NCI-H1436 (cell line): ENCODE data around the gene TMTC1.
"Not testable (repeated sequence)": the region's sequence is repeated elsewhere in the genome, so short reads cannot be mapped to it uniquely, and the experiment has no call there.

Experiments
- DNase-seq: peaks from one replicate; lab custom pipeline; 2025; lab: John Stamatoyannopoulos, UW

Gene TMTC1

GRCh38 chr12:29667011-29667410 is 116.7 kb downstream of the TMTC1 start:
- DNase-seq = no peak

DNA sequence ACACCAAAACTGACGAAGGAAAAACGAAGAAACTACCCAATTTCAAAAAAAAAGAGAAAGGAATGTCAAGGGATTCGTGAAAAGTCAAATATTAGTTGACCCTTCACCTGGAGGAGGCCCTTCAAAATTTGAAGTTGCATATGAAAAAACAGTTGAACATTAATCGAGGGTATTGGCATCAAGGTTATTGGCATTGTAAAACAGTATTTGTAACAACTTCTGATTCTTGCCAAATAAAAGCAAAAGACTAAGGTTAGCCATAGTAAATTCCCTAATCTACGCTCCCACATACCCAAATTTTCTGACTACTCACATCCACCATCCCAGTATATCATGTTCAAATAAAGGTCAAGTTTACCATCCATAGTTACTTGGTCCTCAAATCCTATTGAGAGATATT is 118.6 kb downstream of the TMTC1 start:
- no peak for DNase-seq

GRCh38 chr12:29662734-29663323 is 120.9 kb downstream of the TMTC1 start:
- DNase-seq = no peak

DNA sequence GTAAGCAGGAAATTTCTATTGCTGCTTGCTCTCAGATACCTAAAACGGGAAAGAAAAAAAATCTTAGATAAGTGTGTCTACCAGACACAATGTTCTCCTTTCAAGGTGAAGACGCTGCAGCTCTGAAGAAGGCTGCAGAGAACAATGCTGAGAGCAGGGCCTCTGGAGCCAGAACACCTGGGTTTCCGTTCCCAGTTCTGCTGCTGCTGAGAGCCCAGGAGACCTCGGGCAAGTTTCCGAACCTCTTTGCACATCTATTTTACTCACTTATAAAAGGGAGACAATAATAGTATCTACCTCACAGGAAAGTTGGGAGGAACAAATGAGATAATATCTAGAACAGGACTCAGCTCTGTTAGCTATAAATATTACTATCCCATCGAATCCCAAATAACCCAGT is 122.9 kb downstream of the TMTC1 start:
- no peak for DNase-seq

DNA sequence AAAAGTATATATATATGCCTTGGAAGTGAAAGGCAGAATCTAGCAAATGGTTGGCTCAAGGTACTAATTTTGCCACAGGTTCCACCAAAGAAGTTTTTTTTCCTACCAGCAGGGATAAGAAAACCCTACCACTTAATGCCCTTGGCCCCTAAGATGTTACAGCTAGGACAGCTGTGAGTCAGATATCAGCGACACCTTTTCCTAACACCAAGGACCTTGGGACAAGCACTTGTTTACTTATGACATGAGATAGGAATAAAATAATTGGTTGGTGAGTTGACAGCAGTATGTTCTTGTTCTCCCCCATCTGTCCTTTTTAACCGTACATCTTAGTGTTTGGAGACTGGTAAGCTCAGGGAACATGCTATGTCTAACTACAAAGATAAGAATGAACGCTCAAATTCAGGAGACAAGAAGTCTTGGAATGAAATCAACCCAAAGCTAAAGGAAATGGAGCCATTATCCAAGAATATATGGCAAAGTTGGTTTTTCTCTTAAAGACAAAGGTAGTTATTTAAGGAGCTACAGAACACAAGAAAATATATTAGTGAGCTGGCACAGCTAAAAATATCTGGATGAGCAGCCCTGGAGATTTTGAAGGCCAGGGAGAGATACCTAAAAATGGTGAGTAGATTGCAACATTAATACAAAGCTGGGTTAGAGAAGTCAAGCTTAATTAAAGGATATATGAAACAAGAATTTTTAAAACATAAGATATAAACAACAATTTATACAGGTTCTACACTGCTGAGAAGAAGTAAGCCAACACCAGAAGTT is 126.8 kb downstream of the TMTC1 start:
- DNase-seq = no peak

- DNase-seq = no peak
These were observed 127.9 kb downstream of the TMTC1 start for GRCh38 chr12:29655861-29656260.

DNA sequence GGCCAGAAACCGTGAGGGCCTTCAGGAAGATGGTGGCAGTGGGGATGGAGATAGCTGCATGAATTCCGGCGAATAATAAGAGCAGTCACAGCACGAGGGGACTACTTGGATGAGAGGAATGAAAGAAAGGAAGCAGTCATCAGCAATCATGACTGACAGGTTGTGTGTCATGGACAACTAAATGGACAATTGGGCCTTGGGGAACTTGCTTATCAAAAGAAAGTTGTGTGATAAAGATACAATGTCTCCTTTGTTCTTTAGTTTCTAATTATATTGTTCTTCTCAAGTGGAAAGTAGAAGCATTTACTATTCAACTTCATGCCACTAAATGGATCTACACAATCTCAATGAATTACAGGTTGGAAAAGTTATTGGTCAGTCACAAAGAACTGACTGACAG is 130.5 kb downstream of the TMTC1 start:
- DNase-seq = no peak

DNA sequence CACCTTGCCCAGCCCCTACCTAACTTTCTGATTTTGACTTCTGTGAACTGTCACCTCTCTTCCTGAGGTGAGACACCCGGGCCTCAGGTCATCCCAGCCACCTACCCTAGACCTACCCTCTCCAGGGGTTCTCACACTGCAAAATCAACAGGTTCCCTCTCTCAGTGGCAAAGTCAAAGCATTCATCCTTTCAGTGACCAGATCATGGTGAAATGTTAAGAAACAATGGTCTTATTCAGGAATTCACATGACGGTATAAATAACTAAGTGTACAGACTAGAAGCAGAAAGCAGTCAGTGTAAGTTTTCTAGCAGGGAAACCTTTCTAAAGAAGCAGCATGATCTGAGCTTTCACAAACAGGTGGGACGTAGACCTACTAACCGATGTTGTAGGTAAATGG is 133.4 kb downstream of the TMTC1 start:
- DNase-seq = no peak

- no peak for DNase-seq
These were observed 134.0 kb downstream of the TMTC1 start for GRCh38 chr12:29649722-29650121.

DNA sequence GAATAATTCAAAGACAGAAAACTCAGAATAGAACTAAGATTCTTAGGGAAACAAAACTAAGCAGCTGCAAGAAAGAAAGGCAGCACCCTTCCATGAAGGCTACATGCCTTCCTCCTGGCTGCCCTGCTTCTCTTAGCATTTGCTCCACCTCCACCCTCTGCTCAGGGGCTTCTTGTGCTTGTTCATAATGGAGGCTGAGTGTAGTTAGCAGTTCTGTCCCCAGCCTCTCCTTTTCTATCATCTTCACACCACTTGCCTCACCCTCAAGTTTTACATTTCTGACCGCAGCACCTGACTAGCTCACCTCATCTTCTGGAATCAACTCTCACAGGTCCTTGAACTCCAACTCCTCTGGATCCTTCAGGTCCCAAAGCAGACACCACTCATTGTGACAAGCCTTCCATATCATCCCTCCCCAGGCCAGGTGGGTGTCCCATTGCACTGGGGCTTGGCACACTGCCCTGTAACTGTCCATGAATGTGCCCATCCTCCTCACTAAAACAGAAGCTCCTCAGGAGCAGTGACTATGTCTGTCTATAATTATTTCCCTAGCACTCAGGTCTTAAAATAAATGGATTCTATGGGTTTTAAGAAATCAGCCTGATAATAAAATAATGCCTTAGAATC is 139.1 kb downstream of the TMTC1 start:
- no peak for DNase-seq

DNA sequence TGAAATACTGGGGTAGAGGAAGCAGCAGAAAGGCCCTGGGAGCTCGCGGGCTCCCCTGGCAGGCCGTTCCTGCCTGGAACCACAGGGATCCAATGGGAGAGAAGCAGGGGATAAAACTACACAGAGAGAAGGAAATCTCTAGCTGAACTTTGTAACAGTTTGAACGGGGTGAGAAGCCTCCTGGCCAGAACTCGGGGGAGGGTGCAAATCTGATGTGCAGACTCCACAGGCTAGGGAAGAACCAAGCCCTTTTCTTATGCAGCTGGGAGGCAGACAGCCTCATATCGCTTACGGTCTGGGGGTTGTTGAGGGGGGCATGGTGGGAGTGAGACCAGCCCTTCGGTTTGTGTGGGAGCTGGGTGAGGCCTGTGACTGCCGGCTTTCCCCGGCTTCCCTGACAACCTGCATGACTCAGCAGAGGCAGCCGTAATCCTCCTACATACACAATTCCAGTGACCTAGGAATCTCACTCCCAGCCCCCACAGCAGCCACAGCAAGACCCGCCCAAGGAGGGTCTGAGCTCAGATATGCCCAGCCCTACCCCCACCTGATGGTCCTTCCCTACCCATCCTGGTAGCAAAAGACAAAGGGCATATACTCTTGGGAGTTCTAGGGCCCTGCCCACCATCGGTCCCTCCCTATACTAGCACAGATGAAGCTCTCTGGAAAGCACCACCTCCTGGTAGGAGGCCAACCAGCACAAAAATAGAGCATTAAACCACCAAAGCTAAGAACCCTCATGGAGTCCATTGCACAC is 143.0 kb downstream of the TMTC1 start:
- DNase-seq = no peak

DNA sequence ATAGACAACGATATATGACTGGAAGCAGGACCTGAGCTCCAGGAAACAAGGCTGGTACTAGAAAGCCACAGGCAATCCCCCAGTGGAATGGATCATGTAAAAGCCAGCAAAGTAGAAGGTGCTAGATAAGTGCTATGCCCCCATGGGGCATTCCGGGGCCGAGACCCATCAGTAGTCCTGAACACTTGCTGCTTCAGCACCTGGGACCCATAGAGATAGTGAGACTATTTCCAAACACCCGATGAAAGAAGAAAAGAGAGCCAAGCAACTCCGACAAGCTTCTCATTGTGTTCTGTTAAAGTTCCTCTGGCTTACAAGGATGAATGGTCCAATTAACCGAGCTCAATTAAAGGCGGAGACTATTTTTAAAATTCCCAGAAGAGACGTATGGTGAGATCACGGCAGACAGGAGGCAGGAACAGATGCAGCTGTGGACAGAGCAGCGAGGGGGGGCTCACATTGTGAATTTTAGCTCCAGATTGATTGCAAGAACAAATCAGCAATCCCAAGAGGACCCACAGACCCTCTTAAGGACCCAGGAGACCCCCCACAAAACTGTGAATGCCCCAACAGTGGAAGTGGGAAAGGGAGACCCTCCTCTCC is 143.7 kb downstream of the TMTC1 start:
- no peak for DNase-seq

DNA sequence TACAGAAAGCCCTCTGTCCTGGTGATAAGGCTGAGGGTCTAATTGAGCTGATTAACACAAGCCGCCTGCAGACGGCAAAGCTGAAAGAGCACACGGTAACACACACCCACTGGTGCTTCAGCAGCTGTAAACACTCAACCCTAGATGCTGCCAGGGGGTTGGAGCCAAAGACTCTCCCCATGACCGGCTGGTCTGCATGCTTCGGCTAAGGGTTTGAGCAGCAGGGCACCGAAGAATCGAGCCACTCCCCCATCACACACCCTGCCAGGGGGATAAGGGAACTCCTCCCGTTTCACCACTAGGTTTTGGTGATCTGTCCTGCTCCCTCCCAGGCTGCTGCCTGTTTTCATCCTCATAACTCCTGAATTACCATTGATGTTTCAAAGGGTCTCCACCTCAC is 145.2 kb downstream of the TMTC1 start:
- no peak for DNase-seq

DNA sequence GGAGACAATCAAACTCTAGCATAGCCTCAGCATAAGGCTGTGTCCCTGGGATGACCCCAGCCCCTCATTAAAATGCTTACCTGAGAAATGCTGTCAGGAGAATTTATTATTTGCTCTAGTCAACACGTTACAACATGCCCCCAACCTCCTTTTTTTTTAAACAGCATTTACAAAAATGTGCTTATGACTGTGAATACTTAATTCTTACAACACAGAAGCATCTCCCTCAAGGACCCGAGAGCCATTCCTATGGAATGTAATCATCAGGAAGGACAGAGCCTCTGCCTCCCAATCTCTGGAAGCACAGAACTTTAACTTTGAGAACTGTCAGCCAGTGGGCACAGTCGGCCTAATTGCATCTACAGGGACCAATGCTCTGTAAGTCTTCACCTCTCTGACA is 149.7 kb downstream of the TMTC1 start:
- DNase-seq = no peak

DNA sequence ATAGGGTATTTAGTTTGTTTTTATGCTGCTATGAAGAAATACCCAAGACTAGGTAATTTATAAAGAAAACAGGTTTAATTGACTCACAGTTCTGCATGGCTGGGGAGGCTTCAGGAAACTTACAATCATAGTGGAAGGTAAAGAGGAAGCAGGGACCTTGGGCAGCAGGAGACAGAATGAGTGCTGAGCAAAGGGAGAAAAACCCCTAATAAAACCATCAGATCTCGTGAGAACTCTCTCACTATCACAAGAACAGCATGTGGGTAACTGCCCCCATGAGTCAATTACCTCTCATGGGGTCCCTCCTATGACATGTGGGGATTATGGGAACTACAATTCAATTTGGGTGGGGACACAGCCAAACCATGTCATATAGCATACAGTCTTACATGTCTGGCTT is 153.6 kb downstream of the TMTC1 start:
- DNase-seq = not testable (repeated sequence)

DNA sequence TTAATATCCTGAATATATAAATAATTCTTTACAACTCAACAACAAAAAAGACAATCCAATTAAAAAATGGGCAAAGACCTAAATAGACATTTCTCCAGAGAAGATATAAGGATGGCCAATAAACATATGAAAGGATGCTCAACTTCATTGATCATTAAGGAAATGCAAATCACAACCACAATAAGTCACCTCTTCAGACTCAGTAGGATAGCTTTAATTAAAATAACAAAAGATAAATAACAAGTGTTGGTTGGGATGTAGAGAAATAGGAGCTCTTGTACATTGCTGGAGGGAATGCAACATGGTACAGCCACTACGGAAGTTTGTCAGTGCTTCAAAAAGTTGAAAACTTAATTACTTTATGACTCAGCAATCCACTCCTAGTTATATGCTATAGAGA is 156.5 kb downstream of the TMTC1 start:
- no peak for DNase-seq

DNA sequence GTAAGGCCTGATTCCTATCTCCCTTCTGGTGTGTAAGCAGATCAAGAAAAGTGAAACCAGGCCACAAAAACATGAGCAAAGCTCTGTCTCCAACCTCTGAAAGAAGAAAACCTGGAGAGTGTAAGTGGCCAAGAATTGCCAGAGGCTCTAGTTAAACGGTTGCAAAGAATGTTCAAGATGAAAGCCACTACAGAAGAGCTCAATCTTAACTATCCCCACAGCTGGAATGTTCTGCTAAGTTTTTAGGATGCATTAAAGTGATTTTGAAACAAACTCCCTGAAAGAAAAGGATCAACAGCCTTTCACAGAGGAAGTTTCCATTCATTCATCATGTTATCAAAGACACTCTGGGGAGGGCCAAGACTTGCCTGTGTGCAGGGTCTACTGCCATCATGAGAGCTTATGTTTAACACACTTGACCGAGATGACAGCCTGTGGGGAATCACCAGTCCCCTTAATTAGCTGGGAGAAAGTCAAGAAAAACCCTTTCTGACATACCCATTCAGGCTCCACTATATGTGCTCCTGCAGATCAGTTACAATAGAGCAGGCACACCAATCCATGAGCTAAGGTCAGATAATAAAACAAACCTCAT is 158.3 kb downstream of the TMTC1 start:
- DNase-seq = no peak

DNA sequence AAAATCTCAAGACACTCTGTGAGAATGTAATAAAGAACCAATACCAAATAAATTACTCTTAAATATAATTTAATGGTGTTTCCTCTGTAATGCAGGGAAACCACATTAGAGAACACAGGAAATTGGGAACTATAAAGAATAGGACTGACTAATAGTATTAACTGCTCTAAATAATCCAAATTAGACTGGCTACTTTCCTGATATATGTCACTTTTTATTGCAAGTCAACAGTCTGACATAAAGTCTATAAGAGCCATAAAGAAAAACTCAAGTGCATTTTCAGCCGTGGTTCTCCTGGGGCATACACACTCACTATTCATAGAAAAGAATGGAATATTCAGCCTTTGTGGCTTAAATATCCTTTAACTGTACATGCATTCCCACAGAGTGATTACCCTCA is 161.5 kb downstream of the TMTC1 start:
- no peak for DNase-seq

DNA sequence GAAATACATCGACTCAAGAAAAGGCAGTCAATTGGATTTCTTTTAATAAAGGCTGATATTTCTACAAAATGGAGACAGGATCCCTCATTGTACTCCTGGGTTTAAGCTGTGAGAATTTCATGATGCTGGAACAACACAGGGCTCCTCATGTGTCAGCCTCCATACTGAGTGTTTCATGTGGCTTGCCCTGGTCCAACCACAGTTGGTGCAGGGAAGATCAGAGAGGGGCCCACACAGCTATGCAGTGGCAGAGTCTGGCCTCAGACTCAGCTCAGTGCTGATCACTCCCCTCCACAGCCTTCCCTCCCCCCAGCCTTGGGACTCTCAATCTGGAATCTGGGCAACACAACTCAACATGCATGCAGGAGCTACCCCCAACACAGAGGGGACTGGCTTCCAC is 163.7 kb downstream of the TMTC1 start:
- DNase-seq = no peak

DNA sequence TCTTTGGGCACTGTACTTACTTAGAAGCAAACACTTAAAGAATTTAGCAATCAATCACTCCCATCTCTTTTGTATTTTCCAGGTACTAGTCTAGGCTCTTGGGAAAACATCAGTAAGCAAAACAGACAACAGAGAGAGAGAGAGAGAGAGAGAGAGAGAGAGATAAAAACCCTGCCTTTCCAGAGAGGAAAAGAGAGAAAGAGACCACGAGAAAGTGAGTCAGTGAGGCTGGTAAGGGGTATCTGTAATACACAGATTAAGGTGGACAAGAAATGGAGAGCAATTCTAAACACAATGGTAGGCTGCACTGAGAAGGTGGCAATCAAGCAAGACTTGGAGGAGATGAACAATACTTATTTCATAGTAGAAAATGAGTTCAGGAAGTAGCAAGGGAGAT is 166.3 kb downstream of the TMTC1 start:
- no peak for DNase-seq

GRCh38 chr12:29616664-29617406 is 166.9 kb downstream of the TMTC1 start:
- no peak for DNase-seq
